ENCODE measurements around the gene MAFG. TPM values are rescaled to one million over a fixed set of nuclear protein-coding genes. Genes with fewer than 3 reads are reported as not detected.

The MAFG gene
- 86.9 and 142 TPM in 2 replicates for total RNA-seq (2011; cell fraction: chromatin; rRNA removed; ENCODE audit: low replicate concordance)
- 78.0 and 85.0 TPM in 2 replicates for total RNA-seq (2011; cell fraction: nucleolus; rRNA removed)
- 64.7 and 70.4 TPM in 2 replicates for total RNA-seq (2011; cell fraction: nucleoplasm; rRNA removed)
- 27.3 and 30.1 TPM in 2 replicates for total RNA-seq (2014; rRNA removed)
- 16.3 and 16.9 TPM in 2 replicates for total RNA-seq (2014; rRNA removed; fragmentation: Illumina TruSeq; extraction: Trizol)
- total RNA-seq (2015; rRNA removed; fragmentation: Illumina TruSeq; extraction: Trizol) = 23.6 and 24.9 TPM in 2 replicates
- total RNA-seq (2021) = 46.7 and 58.1 TPM in 2 replicates
- polyA plus RNA-seq (2011; rRNA removed) = 22.4 and 31.8 TPM in 2 replicates
- polyA plus RNA-seq (2011; cell fraction: cytosol; rRNA removed) = 35.6 and 35.9 TPM in 2 replicates
- polyA plus RNA-seq (2011; cell fraction: nucleus; rRNA removed) = 200 and 206 TPM in 2 replicates
- 32.4 and 47.9 TPM in 2 replicates for polyA plus RNA-seq (2012)
- 31.2 and 36.3 TPM in 2 replicates for polyA plus RNA-seq (2014; fragmentation: Illumina TruSeq; extraction: Trizol)
- polyA plus RNA-seq (2014; fragmentation: Nextera tagmentation; extraction: Ambion mirVana) = 1 to 10 TPM; 1.1 to 2.8 TPM
- polyA plus RNA-seq (2014; rRNA removed) = 44.8 and 46.7 TPM in 2 replicates
- 10.6 and 14.3 TPM in 2 replicates for polyA minus RNA-seq (2011; rRNA and poly(A)+ RNA removed)
- 12.7 and 17.1 TPM in 2 replicates for polyA minus RNA-seq (2011; cell fraction: cytosol; rRNA and poly(A)+ RNA removed)
- 15.9 and 20.3 TPM in 2 replicates for polyA minus RNA-seq (2011; cell fraction: nucleus; rRNA and poly(A)+ RNA removed)
- Bru-seq, nascent RNA = percentile 90 among the genes with signal in this experiment
- percentile 97 among the genes with signal in this experiment for BruChase-seq, experiment 1, labeled RNA remaining after a 2-hour chase
- percentile 98 among the genes with signal in this experiment for BruChase-seq, experiment 2, labeled RNA remaining after a 6-hour chase
- long read RNA-seq, experiment 1, full-length matches to known transcripts = 95 of 146 reads
- long read RNA-seq, experiment 1, partial matches to known transcripts = 9 of 146 reads
- long read RNA-seq, experiment 1, other reads (novel, unspliced or antisense) = 42 of 146 reads
- long read RNA-seq, experiment 2, full-length matches to known transcripts = 13 of 58 reads
- long read RNA-seq, experiment 2, partial matches to known transcripts = 0 of 58 reads
- long read RNA-seq, experiment 2, other reads (novel, unspliced or antisense) = 45 of 58 reads
- long read RNA-seq, experiment 3, full-length matches to known transcripts = 17 of 22 reads
- long read RNA-seq, experiment 3, partial matches to known transcripts = 1 of 22 reads
- long read RNA-seq, experiment 3, other reads (novel, unspliced or antisense) = 4 of 22 reads

- POLR2A ChIA-PET = interaction anchor here (0.6 to 4.8 kb wide), 9 partner anchors 9 to 204 kb away, joined by 3 to 32 read pairs (median 3); partner anchors contain the start of gene PYCR1
- H2AFZ ChIP-seq (ENCODE audit: low read depth, low read length) = peak within 1 kb of the TSS; percentile 86
- ATAC-seq = peak; percentile 47
- peak; percentile 83 for FAIRE-seq
- no TSS peak for BruUV-seq (replicated peaks)
- peak within 1 kb of the TSS; percentile 81 for H3K4me3 ChIP-seq
- H3K36me3 ChIP-seq (ENCODE audit: control insufficient read depth, insufficient read depth, low read length) = peaks cover 6% of the 10 kb centered on the region; the same call in 1 of the 3 replicates
- H3K9me3 ChIP-seq (replicated peaks; ENCODE audit: control insufficient read depth, insufficient read depth, low read depth, low read length) = no peaks in the 10 kb centered on the region
- intact Hi-C loops (cut with micrococcal nuclease) = no loop called here
- H3K9ac ChIP-seq (ENCODE audit: insufficient read depth in 1 of 2, low read depth in 2 of 2, low read length in 2 of 2) = peak within 1 kb of the TSS; percentile 93 to 95
- peaks cover 42 to 95% of the 10 kb centered on the region in 2 experiments for H3K4me1 ChIP-seq (replicated peaks in 1 of 2; ENCODE audit: control insufficient read depth in 2 of 2, insufficient read depth in 2 of 2, low read length in 2 of 2)
- peaks cover 6% of the 10 kb centered on the region for H3K9me1 ChIP-seq (ENCODE audit: control insufficient read depth, insufficient read depth, low read length)
- WGBS (ENCODE audit: insufficient coverage, low coverage, missing lambda C conversion rate) = 1% methylated on average over 34 of the region's 98 CpGs
- H3K27ac ChIP-seq (ENCODE audit: extremely low read depth, low read depth, low read length) = peak within 1 kb of the TSS; percentile 98
- CTCF ChIA-PET (ENCODE audit: low intra/inter-chr PET ratio) = interaction anchor here (0.6 to 0.8 kb wide), 2 partner anchors 12 to 110 kb away, joined by 3 read pairs; partner anchors contain the start of gene DCXR
- peak within 1 kb of the TSS; percentile 89 for H3K4me2 ChIP-seq (ENCODE audit: insufficient read depth, low read length)
- peaks cover 62% of the 10 kb centered on the region for H3K79me2 ChIP-seq (ENCODE audit: control insufficient read depth, insufficient read depth, low read length)
- no peaks in the 10 kb centered on the region for H3K27me3 ChIP-seq (ENCODE audit: control insufficient read depth in 2 of 2, insufficient read depth in 2 of 2, low read length in 2 of 2)
- peak; percentile 86 to 98 (median 92) for DNase-seq (ENCODE audit: extremely low read depth in 1 of 4, low spot score in 3 of 4)
- in situ Hi-C loops (cut with MboI) = no loop called here
- H4K20me1 ChIP-seq (replicated peaks; ENCODE audit: control insufficient read depth, insufficient read depth, low read length) = peaks cover 14% of the 10 kb centered on the region
- no peak for TF ChIP-seq BRCA1 (IDR thresholded peaks at IDR 0.05)
- peak; percentile 74; the same call in 1 of the 2 replicates for TF ChIP-seq BRCA1 (CRISPR knock-in tag; IDR thresholded peaks at IDR 0.05)
- TF ChIP-seq ZNF253 (CRISPR knock-in tag; conservative IDR thresholded peaks at IDR 0.05) = no peak
- TF ChIP-seq JUND (IDR thresholded peaks at IDR 0.05; ENCODE audit: borderline replicate concordance, low read depth, low read length) = no peak
- TF ChIP-seq JUND (tag; IDR thresholded peaks at IDR 0.05; ENCODE audit: borderline replicate concordance, low read depth, low read length) = no peak
- no peak for TF ChIP-seq STAT6 (CRISPR knock-in tag; IDR thresholded peaks at IDR 0.05)
- TF ChIP-seq TGIF2 (CRISPR knock-in tag; IDR thresholded peaks at IDR 0.05) = no peak; the same call in none of the 2 replicates
- TF ChIP-seq HSF4 (CRISPR knock-in tag; IDR thresholded peaks at IDR 0.05; ENCODE audit: borderline replicate concordance) = no peak
- no peak for TF ChIP-seq E2F8 (IDR thresholded peaks at IDR 0.05; ENCODE audit: low read depth, partially characterized antibody)
Measured at GRCh38 chr17:81927653-81928543, at the start of gene MAFG. TSS of gene MAFG (minus strand) at chr17:81927735. CDS start at chr17:81923185, 4,550 bp downstream.
